BE2C (cell line): ENCODE measurements around the gene OR52E8.

Experiments used
- DNase-seq: peaks from one replicate; pipeline ENCODE4 v3.0.0-alpha.2; 2020
- H3K27me3 ChIP-seq: fragments of 250-450 bp; sonication (Bioruptor Pico); 2 replicates; pipeline ENCODE4 v1.5.1; 2020; ENCODE audit warnings: mild to moderate bottlenecking
- H3K36me3 ChIP-seq: fragments of 250-450 bp; sonication (Bioruptor Pico); 2 replicates; pipeline ENCODE4 v1.5.1; 2020; ENCODE audit warnings: mild to moderate bottlenecking
- H3K4me1 ChIP-seq: fragments of 250-450 bp; sonication (Bioruptor Pico); 2 replicates; pipeline ENCODE4 v1.5.1; 2020
- H3K4me3 ChIP-seq: 2 replicates; pipeline ENCODE4 v1.5.1; 2011; ENCODE audit warnings: low read depth, low read length
- H3K9me3 ChIP-seq: fragments of 250-450 bp; sonication (Bioruptor Pico); 2 replicates; pipeline ENCODE4 v1.5.1; 2020
- TF ChIP-seq, protein P1 (sequence below): IDR thresholded peaks from 2 replicates; pipeline ENCODE4 v1.5.1; 2012; ENCODE audit warnings: mild to moderate bottlenecking, low read depth, low read length

Gene OR52E8

DNA sequence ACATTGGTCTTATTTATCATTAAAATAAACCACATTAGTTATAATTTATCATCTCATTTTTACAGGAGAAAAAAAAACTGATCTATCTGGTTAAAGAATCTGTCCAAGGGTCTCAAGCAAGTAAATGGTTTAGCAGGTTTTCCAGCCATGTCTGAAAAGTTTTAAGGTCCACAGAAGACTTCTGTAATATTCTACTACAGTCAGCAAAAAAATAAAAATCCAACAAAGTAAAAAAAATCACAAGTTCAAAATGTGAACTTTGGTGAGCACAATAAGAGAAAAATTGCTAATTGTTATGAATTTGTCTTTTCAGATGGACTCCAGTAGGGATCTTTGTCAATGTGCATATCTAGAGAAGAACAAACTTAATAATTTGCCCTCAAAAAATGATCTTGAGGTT lies 24.3 kb upstream of the OR52E8 start:
- no peak for DNase-seq
- Histone ChIP-seq H3K4me3 (no peak overlapping the region), H3K9me3 (no peaks in the 10 kb centered on the region), H3K36me3 (no peaks in the 10 kb centered on the region), H3K4me1 (no peaks in the 10 kb centered on the region), H3K27me3 (no peaks in the 10 kb centered on the region)
- TF ChIP-seq, protein P1, sequence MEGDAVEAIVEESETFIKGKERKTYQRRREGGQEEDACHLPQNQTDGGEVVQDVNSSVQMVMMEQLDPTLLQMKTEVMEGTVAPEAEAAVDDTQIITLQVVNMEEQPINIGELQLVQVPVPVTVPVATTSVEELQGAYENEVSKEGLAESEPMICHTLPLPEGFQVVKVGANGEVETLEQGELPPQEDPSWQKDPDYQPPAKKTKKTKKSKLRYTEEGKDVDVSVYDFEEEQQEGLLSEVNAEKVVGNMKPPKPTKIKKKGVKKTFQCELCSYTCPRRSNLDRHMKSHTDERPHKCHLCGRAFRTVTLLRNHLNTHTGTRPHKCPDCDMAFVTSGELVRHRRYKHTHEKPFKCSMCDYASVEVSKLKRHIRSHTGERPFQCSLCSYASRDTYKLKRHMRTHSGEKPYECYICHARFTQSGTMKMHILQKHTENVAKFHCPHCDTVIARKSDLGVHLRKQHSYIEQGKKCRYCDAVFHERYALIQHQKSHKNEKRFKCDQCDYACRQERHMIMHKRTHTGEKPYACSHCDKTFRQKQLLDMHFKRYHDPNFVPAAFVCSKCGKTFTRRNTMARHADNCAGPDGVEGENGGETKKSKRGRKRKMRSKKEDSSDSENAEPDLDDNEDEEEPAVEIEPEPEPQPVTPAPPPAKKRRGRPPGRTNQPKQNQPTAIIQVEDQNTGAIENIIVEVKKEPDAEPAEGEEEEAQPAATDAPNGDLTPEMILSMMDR: no peak

DNA sequence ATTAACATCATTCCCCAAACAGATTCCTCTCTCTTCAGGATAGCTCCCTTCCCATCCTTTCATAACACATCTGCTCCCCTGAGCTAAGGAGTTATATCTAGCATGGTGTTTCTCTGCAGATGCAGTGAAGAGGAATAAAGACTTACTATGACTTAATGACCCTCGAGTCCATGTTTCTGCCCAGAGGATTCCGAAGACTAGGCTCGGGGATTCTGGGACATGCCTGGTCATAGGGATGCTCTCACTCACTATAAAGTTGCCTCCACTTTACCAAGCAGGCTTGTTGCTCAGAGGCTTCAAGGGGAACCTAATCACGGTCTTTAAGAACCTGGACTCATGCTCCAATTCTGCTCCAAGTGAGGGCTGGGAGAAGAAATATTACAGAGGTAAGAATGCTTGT lies 22.8 kb upstream of the OR52E8 start, which contains the start of gene OR52E4:
Gene OR52E4 (plus strand): TSS at position 301 of the 400 bp plus-strand sequence. CDS start 3,664 bp downstream, outside the sequence.
- H3K9me3 ChIP-seq: no peaks in the 10 kb centered on the region
- TF ChIP-seq, protein P1: no peak
- no peak for DNase-seq

DNA sequence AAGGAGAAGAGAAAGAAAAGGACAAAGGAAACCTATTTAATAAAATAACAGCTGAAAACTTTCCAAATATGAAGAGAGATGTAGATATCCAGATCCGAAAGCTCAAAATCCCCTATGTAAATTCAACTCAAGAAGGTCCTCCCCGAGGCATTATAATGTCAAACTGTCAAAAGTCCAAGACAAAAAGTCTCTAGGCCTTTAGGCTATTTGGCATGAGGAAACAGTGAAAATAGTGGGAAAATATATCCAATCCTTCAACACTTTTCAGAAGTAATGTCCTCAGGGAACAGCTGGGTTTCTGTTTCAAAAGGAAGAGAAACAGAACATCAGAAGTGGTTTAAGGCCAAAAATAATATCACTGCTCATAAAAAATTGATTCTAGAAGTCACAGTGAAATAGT lies 21.1 kb upstream of the OR52E8 start:
- TF ChIP-seq, protein P1: no peak
- H3K4me1 ChIP-seq: no peaks in the 10 kb centered on the region

More for the DNA sequence above, 22.8 kb upstream of the OR52E8 start, which contains the start of gene OR52E4:
- Histone ChIP-seq H3K4me1 (no peaks in the 10 kb centered on the region), H3K4me3 (no peak within 1 kb of the TSS), H3K27me3 (no peaks in the 10 kb centered on the region), H3K36me3 (no peaks in the 10 kb centered on the region)

DNA sequence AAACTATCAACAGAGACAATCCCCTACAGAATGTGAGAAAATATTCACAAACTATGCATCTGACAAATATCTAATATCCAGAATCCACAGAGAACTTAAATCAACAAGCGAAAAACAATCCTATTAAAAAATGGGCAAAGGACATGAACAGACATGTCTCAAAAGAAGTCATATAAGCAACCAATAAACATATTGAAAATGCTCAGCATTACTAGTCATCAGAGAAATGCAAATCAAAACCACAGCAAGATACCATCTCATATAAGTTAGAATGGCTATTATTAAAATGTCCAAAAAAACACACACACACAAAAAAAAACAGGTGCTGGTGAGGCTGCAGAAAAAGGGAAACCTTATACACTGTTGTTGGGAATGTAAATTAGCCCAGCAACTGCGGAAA lies 8.3 kb upstream of the OR52E8 start:
- DNase-seq: no peak
- no peaks in the 10 kb centered on the region for H3K9me3 ChIP-seq
- H3K4me1 ChIP-seq: no peaks in the 10 kb centered on the region
- H3K36me3 ChIP-seq: no peaks in the 10 kb centered on the region
- TF ChIP-seq, protein P1: no peak
- H3K27me3 ChIP-seq: no peaks in the 10 kb centered on the region
- no peak overlapping the region for H3K4me3 ChIP-seq

More for the DNA sequence above, 21.1 kb upstream of the OR52E8 start:
- H3K27me3 ChIP-seq: no peaks in the 10 kb centered on the region
- H3K36me3 ChIP-seq: no peaks in the 10 kb centered on the region
- H3K4me3 ChIP-seq: no peak overlapping the region
- DNase-seq: no peak
- H3K9me3 ChIP-seq: no peaks in the 10 kb centered on the region

DNA sequence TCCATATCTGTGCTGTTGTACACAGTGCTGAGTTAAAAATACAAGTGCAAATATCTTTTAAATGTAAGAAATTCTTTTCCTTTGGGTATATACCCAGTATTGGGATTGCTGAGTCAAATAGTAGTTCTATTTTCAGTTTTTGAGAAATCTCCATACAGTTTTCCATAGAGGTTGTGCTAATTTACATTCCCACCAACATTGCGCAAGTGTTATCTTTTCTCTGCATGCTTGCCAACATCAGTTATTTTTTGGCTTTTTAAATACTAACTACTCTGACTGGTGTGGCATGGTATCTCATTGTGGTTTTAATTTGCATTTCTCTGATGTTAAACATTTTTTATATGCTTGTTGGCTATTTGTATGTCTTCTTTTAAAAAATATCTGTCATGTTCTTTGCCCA lies 6.5 kb downstream of the OR52E8 start:
- no peaks in the 10 kb centered on the region for H3K9me3 ChIP-seq
- no peaks in the 10 kb centered on the region for H3K36me3 ChIP-seq
- no peak for DNase-seq
- H3K4me1 ChIP-seq: no peaks in the 10 kb centered on the region
- H3K27me3 ChIP-seq: no peaks in the 10 kb centered on the region
- TF ChIP-seq, protein P1: no peak
- no peak overlapping the region for H3K4me3 ChIP-seq

DNA sequence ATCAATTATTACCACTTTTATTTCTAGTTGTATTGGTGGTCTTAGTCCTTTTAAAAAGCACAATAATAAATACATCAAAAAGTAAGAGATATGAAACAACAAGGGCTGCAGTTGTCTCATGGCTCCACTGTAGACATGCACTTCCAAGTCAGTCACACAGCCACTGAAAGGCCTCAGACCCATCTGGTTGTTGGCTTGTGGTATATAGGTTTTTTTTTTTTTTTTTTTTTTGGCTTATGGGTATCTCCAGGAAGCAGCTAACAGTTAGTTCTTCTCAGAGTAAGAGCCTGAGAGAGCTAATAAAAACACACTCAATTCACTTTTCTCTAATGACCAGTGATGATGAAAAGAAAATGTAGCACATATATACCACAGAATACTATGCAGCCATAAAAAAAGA lies 9.8 kb downstream of the OR52E8 start:
- no peaks in the 10 kb centered on the region for H3K36me3 ChIP-seq
- no peaks in the 10 kb centered on the region for H3K9me3 ChIP-seq
- no peaks in the 10 kb centered on the region for H3K4me1 ChIP-seq
- no peak for DNase-seq
- no peaks in the 10 kb centered on the region for H3K27me3 ChIP-seq
- no peak overlapping the region for H3K4me3 ChIP-seq
- TF ChIP-seq, protein P1: no peak
